Hepatocyte (in vitro differentiated cells): ENCODE measurements around the gene PNPLA7. TPM values are rescaled to one million over a fixed set of nuclear protein-coding genes. Genes with fewer than 3 reads are reported as not detected.

ENCODE experiments used
- DNase-seq: peaks from one replicate; pipeline ENCODE4 v3.0.0-alpha.2; 2016; ENCODE audit warnings: low spot score
- H2AFZ ChIP-seq: fragments of 200-600 bp; sonication (generic); 2 replicates; pipeline ENCODE4 v1.6.0; 2016; ENCODE audit warnings: antibody characterized with exemption, mild to moderate bottlenecking
- H3K27ac ChIP-seq: fragments of 200-600 bp; sonication (generic); 2 replicates; pipeline ENCODE4 v1.5.1; 2016; ENCODE audit warnings: mild to moderate bottlenecking
- H3K27me3 ChIP-seq: fragments of 200-600 bp; sonication (generic); 2 replicates; pipeline ENCODE4 v1.6.1; 2016
- H3K36me3 ChIP-seq: fragments of 200-600 bp; sonication (generic); replicated peaks from 2 replicates; pipeline ENCODE4 v1.5.1; 2016; ENCODE audit warnings: low read depth; ENCODE audit not compliant: insufficient read depth
- H3K4me1 ChIP-seq: fragments of 200-600 bp; sonication (generic); 2 replicates; pipeline ENCODE4 v1.5.1; 2016; ENCODE audit warnings: mild to moderate bottlenecking, moderate library complexity; ENCODE audit not compliant: insufficient read depth
- H3K4me2 ChIP-seq: fragments of 200-600 bp; sonication (generic); 2 replicates; pipeline ENCODE4 v1.6.0; 2016
- H3K4me3 ChIP-seq: fragments of 200-600 bp; sonication (generic); 2 replicates; pipeline ENCODE4 v1.5.1; 2016; ENCODE audit warnings: mild to moderate bottlenecking
- H3K79me2 ChIP-seq: fragments of 200-600 bp; sonication (generic); 2 replicates; pipeline ENCODE4 v1.6.0; 2017; ENCODE audit warnings: mild to moderate bottlenecking
- H3K9me2 ChIP-seq: fragments of 200-600 bp; sonication (generic); replicated peaks from 2 replicates; pipeline ENCODE4 v1.6.0; 2017; ENCODE audit warnings: mild to moderate bottlenecking; ENCODE audit not compliant: insufficient read depth
- H3K9me3 ChIP-seq: fragments of 200-600 bp; sonication (generic); 2 replicates; pipeline ENCODE4 v1.5.1; 2016; ENCODE audit warnings: low read depth, mild to moderate bottlenecking
- H4K20me1 ChIP-seq: fragments of 200-600 bp; sonication (generic); 2 replicates; pipeline ENCODE4 v1.6.0; 2016; ENCODE audit warnings: mild to moderate bottlenecking; ENCODE audit not compliant: insufficient read depth, poor library complexity, severe bottlenecking
- CTCF ChIP-seq: fragments of 200-600 bp; sonication (generic); IDR thresholded peaks from 2 replicates; pipeline ENCODE4 v1.5.1; 2016; ENCODE audit warnings: antibody characterized with exemption, mild to moderate bottlenecking; ENCODE audit not compliant: poor library complexity
- EZH2 ChIP-seq: fragments of 200-600 bp; sonication (generic); IDR thresholded peaks from 2 replicates; pipeline ENCODE4 v1.6.1; 2016; ENCODE audit warnings: antibody characterized with exemption, mild to moderate bottlenecking, borderline replicate concordance
- EZH2phosphoT487 ChIP-seq: fragments of 200-600 bp; sonication (generic); IDR thresholded peaks from one replicate; pipeline ENCODE4 v1.6.1; 2018; ENCODE audit warnings: antibody characterized with exemption, mild to moderate bottlenecking, low read depth, moderate library complexity; ENCODE audit not compliant: unreplicated experiment, severe bottlenecking
- WGBS: methylation state at CpG from one replicate; pipeline ENCODE4 v1.1.6; 2016; ENCODE audit warnings: low lambda C conversion rate; ENCODE audit errors: missing lambda C conversion rate; 5-methylcytosine and 5-hydroxymethylcytosine counted together
- polyA plus RNA-seq: library from polyadenylated mRNA; unstranded; fragments of >200 nt; fragmentation: Nextera tagmentation; extraction: Ambion mirVana; gene quantifications from 2 replicates; pipeline ENCODE4 v1.2.1, GENCODE V29; 2016
- total RNA-seq: library from RNA; depleted of rRNA; stranded (reverse); fragments of >200 nt; gene quantifications from 2 replicates; pipeline ENCODE4 v1.2.3, GENCODE V29; 2014

PNPLA7 gene
- total and polyA plus RNA-seq, 2 experiments from 2014 or later: 0.62 to 0.77 TPM

DNA sequence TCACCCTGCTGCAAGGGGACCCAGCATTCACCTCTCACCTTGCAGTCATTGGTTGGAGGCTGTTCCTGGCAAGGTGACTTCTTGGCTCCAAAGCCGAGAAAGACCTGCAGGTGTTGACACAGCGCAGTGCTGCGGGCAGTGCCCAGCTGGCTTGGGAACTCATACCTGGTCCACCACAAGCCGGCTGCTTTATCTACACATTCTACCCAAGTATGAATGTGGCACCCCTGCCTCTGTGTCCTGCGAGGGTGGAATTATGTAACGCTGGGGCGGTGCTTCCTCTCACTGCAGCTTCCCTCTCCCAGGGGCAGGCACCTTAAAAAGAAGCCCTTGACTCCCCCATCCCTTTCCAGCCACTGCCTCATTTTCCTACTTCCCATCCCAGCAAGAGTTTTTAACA is 42.6 kb upstream of the PNPLA7 start:
- no peak for TF ChIP-seq EZH2phosphoT487
- Histone ChIP-seq H3K4me2 (no peak overlapping the region), H3K4me3 (no peak overlapping the region), H3K27me3 (no peaks in the 10 kb centered on the region), H3K9me3 (no peaks in the 10 kb centered on the region), H4K20me1 (peaks cover 10% of the 10 kb centered on the region), H3K27ac (no peak overlapping the region), H3K36me3 (no peaks in the 10 kb centered on the region), H2AFZ (no peak overlapping the region), H3K9me2 (no peaks in the 10 kb centered on the region), H3K79me2 (peaks cover 20% of the 10 kb centered on the region), H3K4me1 (peaks cover 7% of the 10 kb centered on the region)
- DNase-seq: no peak
- 89% methylated on average over 7 of the region's 7 CpGs for WGBS

DNA sequence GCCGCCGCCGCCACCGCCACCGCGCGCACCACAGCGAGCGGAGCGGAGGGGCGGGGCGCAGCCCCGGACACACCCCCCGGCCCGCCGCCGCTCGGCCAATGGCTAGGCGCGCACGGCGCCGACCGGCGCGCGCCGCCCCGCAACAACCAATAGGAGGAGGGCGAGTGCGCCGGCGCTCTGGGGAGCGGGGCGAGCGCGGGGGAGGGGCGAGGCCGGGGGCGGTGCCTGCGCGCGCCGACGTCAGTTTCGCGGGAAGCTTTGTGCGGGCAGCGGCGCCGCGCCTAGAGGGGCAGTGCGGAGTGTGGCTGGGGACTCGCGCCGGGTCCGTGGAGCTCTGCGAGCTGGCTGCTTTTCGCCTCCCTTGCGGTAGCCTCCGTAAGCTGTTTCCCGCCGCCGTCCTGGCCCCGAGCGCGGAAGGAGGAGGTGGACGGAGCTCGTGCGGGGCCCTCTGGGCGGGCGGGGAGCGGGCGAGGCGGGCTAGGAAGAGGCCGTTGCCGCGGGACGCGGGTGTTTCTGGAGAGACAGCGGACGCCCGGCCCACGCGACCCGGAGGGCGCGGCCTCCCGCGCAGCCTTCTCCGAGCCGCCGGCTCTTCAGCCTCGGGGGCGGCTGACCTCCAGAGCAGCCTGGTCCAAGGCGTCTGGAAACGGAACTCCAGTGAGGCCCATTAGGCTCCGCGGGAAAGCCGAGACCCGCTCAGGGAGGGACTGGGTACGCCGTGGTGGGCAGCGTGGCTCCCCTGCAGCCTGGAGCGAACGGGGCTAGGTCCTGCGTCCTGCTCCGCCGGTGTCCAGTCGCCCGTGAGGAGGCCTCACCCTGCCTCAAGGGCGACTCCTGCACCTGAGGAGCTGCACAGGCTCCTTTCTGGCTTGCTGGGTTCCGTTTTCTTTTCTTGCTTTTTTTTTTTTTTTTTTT is 40.5 kb upstream of the PNPLA7 start, which contains the start of gene ZMYND19:
Gene ZMYND19 (minus strand): TSS at position 44 of the 915 bp plus-strand sequence. CDS start 249 bp downstream, outside the sequence.
- Histone ChIP-seq H4K20me1 (peaks cover 10% of the 10 kb centered on the region), H3K27me3 (no peaks in the 10 kb centered on the region), H3K4me3 (peak within 1 kb of the TSS; percentile 92), H3K4me2 (peak within 1 kb of the TSS; percentile 98), H3K36me3 (no peaks in the 10 kb centered on the region), H2AFZ (peak within 1 kb of the TSS; percentile 94), H3K9me3 (no peaks in the 10 kb centered on the region), H3K27ac (peak within 1 kb of the TSS; percentile 74), H3K9me2 (no peaks in the 10 kb centered on the region), H3K79me2 (peaks cover 28% of the 10 kb centered on the region), H3K4me1 (peaks cover 7% of the 10 kb centered on the region)
- WGBS: 2% methylated on average over 24 of the region's 113 CpGs
- peak; percentile 97 for DNase-seq
- no peak for TF ChIP-seq CTCF

GRCh38 chr9:137590123-137590468 is 39.9 kb upstream of the PNPLA7 start:
- WGBS: no CpG with 5 or more reads among the region's 61 CpGs
- peaks cover 7% of the 10 kb centered on the region for H3K4me1 ChIP-seq
- no peaks in the 10 kb centered on the region for H3K9me3 ChIP-seq
- H3K9me2 ChIP-seq: no peaks in the 10 kb centered on the region
- H3K27me3 ChIP-seq: no peaks in the 10 kb centered on the region
- H2AFZ ChIP-seq: no peak overlapping the region
- H3K4me2 ChIP-seq: peak overlapping the region; percentile 98
- H3K27ac ChIP-seq: no peak overlapping the region
- H3K4me3 ChIP-seq: peak overlapping the region; percentile 72
- peaks cover 31% of the 10 kb centered on the region for H3K79me2 ChIP-seq
- no peak for DNase-seq
- TF ChIP-seq EZH2 (no peak), CTCF (no peak), EZH2phosphoT487 (no peak)
- peaks cover 10% of the 10 kb centered on the region for H4K20me1 ChIP-seq
- H3K36me3 ChIP-seq: no peaks in the 10 kb centered on the region

GRCh38 chr9:137589441-137590122 is 39.4 kb upstream of the PNPLA7 start:
- 14% methylated on average over 40 of the region's 58 CpGs for WGBS
- Histone ChIP-seq H4K20me1 (peaks cover 10% of the 10 kb centered on the region), H3K9me3 (no peaks in the 10 kb centered on the region), H3K79me2 (peaks cover 31% of the 10 kb centered on the region), H3K27ac (peak overlapping the region; percentile 37), H3K4me1 (peaks cover 7% of the 10 kb centered on the region), H3K27me3 (no peaks in the 10 kb centered on the region), H3K4me3 (peak overlapping the region; percentile 72), H3K9me2 (no peaks in the 10 kb centered on the region), H3K4me2 (peak overlapping the region; percentile 98), H3K36me3 (no peaks in the 10 kb centered on the region), H2AFZ (no peak overlapping the region)
- DNase-seq: peak; percentile 48
- TF ChIP-seq EZH2phosphoT487 (no peak), EZH2 (no peak), CTCF (no peak)
